Panc1 (cell line): ENCODE data around the gene FRY. TPM values are rescaled to one million over a fixed set of nuclear protein-coding genes. Genes with fewer than 3 reads are reported as not detected.

Source experiments
- ATAC-seq: fragments of 200-7000 bp; cut with Tn5 transposase; 2 replicates; pipeline ENCODE4 v1.9.1; 2020; ENCODE audit warnings: mild to moderate bottlenecking, moderate library complexity
- BruUV-seq: library from RNA; stranded (reverse); fragments of 400-500 nt; replicated peaks from 2 replicates; lab custom pipeline; 2021; lab: Mats Ljungman, UMichigan
- CTCF ChIA-PET: fragments of 300-600 bp; sonication (Branson Sonifier 250); formaldehyde crosslinking; loops from one replicate; lab custom pipeline; 2022; ENCODE audit warnings: antibody characterized with exemption; lab: Charles Lee
- POLR2A ChIA-PET: fragments of 300-600 bp; sonication (Branson Sonifier 250); formaldehyde crosslinking; loops from one replicate; lab custom pipeline; 2022; ENCODE audit warnings: antibody characterized with exemption; lab: Charles Lee
- DNase-seq: peaks from one replicate; pipeline ENCODE4 v3.0.0-alpha.2; 2010; ENCODE audit warnings: low read depth, low spot score
- H3K27ac ChIP-seq: 2 replicates; pipeline ENCODE4 v1.5.1; 2011; ENCODE audit warnings: mild to moderate bottlenecking, low read length, inconsistent platforms
- H3K27me3 ChIP-seq: fragments of 200-500 bp; sonication (Bioruptor generic); 2 replicates; pipeline ENCODE4 v1.6.0; 2014; ENCODE audit warnings: low read length, inconsistent platforms; ENCODE audit not compliant: control insufficient read depth, insufficient read depth
- H3K36me3 ChIP-seq: fragments of 200-500 bp; sonication (Bioruptor generic); 2 replicates; pipeline ENCODE4 v1.5.1; 2014; ENCODE audit warnings: inconsistent platforms, mild to moderate bottlenecking, low read length, moderate library complexity; ENCODE audit not compliant: control insufficient read depth, insufficient read depth
- H3K4me1 ChIP-seq: 2 replicates; pipeline ENCODE4 v1.5.1; 2011; ENCODE audit warnings: inconsistent platforms, mild to moderate bottlenecking, low read length, moderate library complexity; ENCODE audit not compliant: control insufficient read depth, insufficient read depth
- H3K4me3 ChIP-seq, 2 experiments: 2 replicates each; pipeline ENCODE4 v1.5.1; 2011 to 2012; ENCODE audit warnings: low read depth in 2 of 2, low read length in 2 of 2, mild to moderate bottlenecking in 2 of 2, inconsistent platforms in 1 of 2, moderate library complexity in 1 of 2
- H3K9me3 ChIP-seq: fragments of 200-500 bp; sonication (Bioruptor generic); 2 replicates; pipeline ENCODE4 v1.5.1; 2014; ENCODE audit warnings: low read depth, mild to moderate bottlenecking, inconsistent platforms, low read length, moderate library complexity; ENCODE audit not compliant: control insufficient read depth, insufficient read depth
- POLR2AphosphoS5 ChIP-seq: IDR thresholded peaks from 2 replicates; pipeline ENCODE4 v1.6.1; 2012; ENCODE audit warnings: mild to moderate bottlenecking, low read depth, low read length, moderate library complexity
- TCF7L2 ChIP-seq: IDR thresholded peaks from 2 replicates; pipeline ENCODE4 v1.6.1; 2011; ENCODE audit warnings: mild to moderate bottlenecking, low read depth, low read length, inconsistent platforms
- in situ Hi-C: cut with HindIII; loops from 2 replicates; pipeline ENCODE4 v1.10.0; 2016; ENCODE audit warnings: low sequenced_read_pairs, low pct_unique_long_range_greater_than_20kb
- intact Hi-C: fragments of 100-400 bp; cut with micrococcal nuclease; formaldehyde crosslinking; loops from one replicate; pipeline ENCODE4 v1.10.0; 2022; ENCODE audit not compliant: unreplicated experiment
- total RNA-seq: library from RNA; stranded (reverse); gene quantifications from one replicate; pipeline ENCODE4 v1.2.1, GENCODE V29; 2021; ENCODE audit not compliant: unreplicated experiment
- TF ChIP-seq, protein P1 (sequence below), 2 experiments: IDR thresholded peaks; 2 replicates each; pipeline ENCODE4 v1.6.1; 2011 to 2012; ENCODE audit warnings: low read depth in 2 of 2, control low read depth in 1 of 2, low read length in 1 of 2, mild to moderate bottlenecking in 1 of 2, moderate library complexity in 1 of 2; ENCODE audit not compliant: insufficient read depth in 1 of 2

Gene FRY
- total RNA-seq, 1 experiment from 2014 or later: 0.18 TPM

DNA sequence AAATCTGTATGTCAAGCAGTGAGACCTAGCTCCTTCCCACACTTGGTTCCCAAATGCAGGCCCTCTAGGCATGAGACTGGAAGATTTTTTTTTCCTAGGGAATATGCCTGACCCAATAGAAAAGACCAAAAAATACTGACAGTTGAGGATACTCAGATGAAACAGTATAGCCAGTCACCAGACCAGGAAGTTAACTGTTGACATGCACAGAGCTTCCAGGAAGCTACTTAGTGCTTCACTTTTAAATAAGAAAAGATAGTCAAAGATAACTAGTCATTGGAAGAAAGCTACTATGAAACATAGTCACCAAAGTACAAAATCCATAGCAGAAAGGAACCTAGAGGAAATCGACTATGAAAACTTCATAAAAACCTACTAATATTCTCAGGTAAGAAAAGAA lies 316.1 kb downstream of the FRY start:
- BruUV-seq: no TSS peak
- Histone ChIP-seq H3K4me1 (no peaks in the 10 kb centered on the region), H3K27me3 (no peaks in the 10 kb centered on the region), H3K4me3 (no peak overlapping the region), H3K36me3 (no peaks in the 10 kb centered on the region; the same call in 1 of the 2 replicates), H3K27ac (no peak overlapping the region), H3K9me3 (no peaks in the 10 kb centered on the region)
- intact Hi-C loops: no loop called here
- no peak for DNase-seq
- no peak for ATAC-seq
- TF ChIP-seq POLR2AphosphoS5 (no peak), TCF7L2 (no peak)
- TF ChIP-seq, protein P1, sequence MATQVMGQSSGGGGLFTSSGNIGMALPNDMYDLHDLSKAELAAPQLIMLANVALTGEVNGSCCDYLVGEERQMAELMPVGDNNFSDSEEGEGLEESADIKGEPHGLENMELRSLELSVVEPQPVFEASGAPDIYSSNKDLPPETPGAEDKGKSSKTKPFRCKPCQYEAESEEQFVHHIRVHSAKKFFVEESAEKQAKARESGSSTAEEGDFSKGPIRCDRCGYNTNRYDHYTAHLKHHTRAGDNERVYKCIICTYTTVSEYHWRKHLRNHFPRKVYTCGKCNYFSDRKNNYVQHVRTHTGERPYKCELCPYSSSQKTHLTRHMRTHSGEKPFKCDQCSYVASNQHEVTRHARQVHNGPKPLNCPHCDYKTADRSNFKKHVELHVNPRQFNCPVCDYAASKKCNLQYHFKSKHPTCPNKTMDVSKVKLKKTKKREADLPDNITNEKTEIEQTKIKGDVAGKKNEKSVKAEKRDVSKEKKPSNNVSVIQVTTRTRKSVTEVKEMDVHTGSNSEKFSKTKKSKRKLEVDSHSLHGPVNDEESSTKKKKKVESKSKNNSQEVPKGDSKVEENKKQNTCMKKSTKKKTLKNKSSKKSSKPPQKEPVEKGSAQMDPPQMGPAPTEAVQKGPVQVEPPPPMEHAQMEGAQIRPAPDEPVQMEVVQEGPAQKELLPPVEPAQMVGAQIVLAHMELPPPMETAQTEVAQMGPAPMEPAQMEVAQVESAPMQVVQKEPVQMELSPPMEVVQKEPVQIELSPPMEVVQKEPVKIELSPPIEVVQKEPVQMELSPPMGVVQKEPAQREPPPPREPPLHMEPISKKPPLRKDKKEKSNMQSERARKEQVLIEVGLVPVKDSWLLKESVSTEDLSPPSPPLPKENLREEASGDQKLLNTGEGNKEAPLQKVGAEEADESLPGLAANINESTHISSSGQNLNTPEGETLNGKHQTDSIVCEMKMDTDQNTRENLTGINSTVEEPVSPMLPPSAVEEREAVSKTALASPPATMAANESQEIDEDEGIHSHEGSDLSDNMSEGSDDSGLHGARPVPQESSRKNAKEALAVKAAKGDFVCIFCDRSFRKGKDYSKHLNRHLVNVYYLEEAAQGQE (IDR thresholded peaks at IDR 0.05; ENCODE audit: insufficient read depth in 1 of 2, low read depth in 2 of 2, low read length in 1 of 2): no peak
- ChIA-PET POLR2A (no interaction called here), CTCF (no interaction called here)
- in situ Hi-C loops: no loop called here
